Activated CD8-positive, alpha-beta memory T cell treated with anti-CD3 and anti-CD28 coated beads for 36 hours (primary cell): Measurements from ENCODE around the gene DUSP1. TPM values are rescaled to one million over a fixed set of nuclear protein-coding genes. Genes with fewer than 3 reads are reported as not detected.
"Not testable (repeated sequence)": the region's sequence is repeated elsewhere in the genome, so short reads cannot be mapped to it uniquely, and the experiment has no call there.

Experiments
- CTCF ChIA-PET: fragments of 350-600 bp; sonication (Branson Sonifier 250); formaldehyde crosslinking; loops from one replicate; lab custom pipeline; 2021; ENCODE audit warnings: antibody characterized with exemption; lab: Charles Lee
- POLR2A ChIA-PET: fragments of 350-600 bp; sonication (Branson Sonifier 250); formaldehyde crosslinking; loops from one replicate; lab custom pipeline; 2021; ENCODE audit warnings: antibody characterized with exemption; lab: Charles Lee
- total RNA-seq, 2 experiments: library from RNA; stranded (reverse); gene quantifications; one replicate each; pipeline ENCODE4 v1.2.3, GENCODE V29; 2021

DUSP1 gene
- total RNA-seq, 2 experiments from 2014 or later: 7.0 to 7.3 TPM

GRCh38 chr5:172785429-172786088 is 14.6 kb upstream of the DUSP1 start:
- ChIA-PET POLR2A (no interaction called here), CTCF (no interaction called here)

DNA sequence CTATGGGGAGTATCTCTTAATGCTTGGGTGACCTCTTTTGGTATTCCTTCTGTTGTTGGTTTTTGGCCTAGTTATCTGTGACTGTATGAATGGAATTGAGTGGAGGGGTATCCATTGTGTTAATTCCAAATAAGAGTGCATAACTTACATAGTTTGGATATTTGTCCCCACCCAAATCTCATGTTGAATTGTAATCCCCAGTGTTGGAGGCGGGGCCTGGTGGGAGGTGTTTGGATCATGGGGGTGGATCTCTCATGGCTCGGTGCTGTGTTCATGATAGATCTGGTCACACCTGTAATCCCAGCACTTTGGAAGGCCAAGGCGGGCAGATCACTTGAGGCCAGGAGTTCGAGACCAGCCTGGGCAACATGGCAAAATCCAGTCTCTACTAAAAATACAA is 13.2 kb upstream of the DUSP1 start:
- POLR2A ChIA-PET, CTCF ChIA-PET: not testable (repeated sequence)

DNA sequence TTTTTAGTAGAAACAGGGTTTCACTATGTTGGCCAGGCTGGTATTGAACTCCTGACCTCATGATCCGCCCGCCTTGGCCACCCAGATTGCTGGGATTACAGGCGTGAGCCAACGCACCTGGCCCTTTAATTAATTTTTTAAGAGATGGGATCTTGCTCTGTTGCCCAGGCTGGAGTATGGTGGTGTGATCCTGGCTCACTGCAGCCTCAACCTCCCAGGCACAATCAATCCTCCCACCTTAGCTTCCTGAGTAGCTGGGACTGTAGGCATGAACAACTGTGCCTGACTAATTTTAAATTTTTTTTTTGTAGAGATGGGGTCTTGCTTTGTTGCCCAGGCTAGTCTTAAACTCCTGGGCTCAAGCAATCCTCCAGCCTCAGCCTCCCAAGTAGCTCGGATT is 12.3 kb upstream of the DUSP1 start:
- CTCF ChIA-PET: not testable (repeated sequence)
- POLR2A ChIA-PET: interaction anchor here (0.5 kb wide), 1 partner anchor 16 kb away, joined by 4 read pairs; no protein-coding TSS in a partner anchor

DNA sequence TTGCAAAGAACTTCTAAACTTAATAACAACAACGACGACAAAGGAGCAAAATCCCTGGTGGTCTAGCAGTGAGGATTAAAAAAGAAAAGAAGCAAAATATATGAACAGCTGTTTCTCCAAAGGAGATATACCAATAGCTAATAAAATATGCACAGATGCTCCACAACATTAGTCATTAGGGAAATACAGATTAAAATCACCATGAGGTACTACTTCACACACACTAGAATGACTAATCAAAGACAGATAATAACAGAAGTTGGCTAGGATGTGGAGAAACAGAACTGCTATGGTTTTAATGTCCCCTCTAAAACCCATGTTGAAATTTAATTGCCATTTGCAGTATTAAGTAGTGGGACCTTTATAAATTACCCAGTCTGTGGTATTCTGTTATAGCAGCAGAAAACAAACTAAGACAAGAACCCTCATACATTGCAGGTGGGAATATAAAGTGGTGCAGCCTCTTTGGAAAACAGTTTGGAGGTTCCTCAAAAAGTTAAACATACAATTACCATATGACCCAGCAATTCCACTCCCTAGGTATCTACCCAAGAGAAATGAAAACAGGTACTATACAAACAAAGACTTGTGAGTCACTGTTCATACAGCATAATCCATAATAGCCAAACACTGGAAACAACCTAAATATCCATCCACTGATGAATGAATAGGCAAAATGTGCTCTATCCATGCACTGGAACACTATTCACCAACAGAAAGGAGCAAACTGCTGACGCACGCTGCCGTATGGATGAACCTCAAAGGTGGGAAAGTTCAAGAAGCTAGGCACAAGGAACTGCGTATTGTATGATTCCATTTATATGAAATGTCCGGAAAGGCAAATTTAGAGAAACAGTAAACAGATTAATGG is 11.4 kb upstream of the DUSP1 start:
- ChIA-PET CTCF (no interaction called here), POLR2A (interaction anchor here (0.5 kb wide), 1 partner anchor 15 kb away, joined by 4 read pairs; no protein-coding TSS in a partner anchor)

DNA sequence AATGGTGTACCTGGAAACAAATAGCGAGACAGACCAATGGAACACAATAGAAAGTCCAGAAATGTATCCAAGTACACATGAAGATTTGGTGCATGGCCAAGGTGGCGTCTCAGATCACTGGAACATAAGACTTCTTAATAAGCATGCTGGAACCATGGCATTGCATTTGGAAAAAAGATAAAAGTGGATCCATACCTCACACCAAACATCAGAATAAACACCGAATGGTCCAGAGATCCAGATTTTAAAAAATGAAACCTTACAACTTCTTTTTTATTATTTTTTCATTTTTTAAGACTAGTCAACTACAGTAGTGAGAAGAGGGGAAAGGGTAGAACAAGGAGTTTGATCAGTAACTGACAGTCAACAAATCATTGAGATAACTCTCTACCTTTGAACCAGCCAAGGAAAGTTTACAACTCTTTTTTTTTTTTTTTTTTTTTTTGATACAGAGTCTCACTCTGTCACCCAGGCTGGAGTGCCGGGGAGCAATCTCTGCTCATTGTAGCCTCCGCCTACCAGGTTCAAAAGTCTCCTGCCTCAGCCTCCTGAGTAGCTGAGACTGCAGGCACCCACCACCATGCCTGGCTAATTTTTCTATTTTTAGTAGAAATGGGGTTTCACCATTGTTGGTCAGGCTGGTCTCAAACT is 8.8 kb upstream of the DUSP1 start:
- CTCF ChIA-PET: no interaction called here
- POLR2A ChIA-PET: no interaction called here

DNA sequence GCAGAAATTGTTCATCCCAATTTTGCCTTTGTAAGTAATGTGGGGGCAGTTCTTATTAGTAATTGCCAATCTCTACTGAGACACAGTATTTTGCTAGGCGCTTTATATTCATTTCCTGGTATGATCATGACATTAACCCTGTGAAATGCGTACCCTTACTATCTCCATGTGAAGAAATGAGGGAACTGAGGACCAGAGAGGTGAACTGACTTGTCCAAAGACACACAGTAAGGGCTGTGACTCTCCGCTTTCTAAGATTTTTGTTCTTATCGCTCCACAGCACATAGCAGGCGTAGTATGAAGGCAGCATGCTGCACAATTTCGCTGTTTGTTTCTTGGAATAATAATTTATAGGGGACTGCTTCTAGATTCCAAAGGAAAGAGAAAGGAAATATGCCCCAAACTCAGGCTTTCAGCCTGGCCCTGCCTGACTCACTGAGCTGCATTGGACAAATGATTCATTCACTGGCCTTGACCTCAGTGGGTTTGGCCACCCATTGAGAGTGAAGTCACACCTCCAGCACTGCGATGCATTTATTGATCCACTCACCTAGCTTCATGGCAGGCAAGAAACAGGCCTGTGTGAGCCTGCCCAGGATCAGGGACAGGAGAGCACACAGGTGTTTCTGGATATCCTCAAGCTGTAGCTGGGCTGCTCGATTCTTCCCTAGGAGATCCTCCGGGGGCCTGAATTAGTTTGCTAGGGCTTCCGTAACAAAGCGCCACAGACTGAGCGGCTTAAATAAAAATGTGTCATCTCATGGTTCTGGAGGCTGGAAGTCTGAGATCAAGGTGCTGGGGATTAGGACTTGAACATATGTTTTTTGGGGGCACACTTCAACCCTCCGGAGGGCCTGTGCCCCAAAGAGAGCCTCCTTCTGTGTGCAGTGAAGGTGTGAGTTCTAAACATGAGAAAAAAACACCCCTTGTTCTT is 7.2 kb upstream of the DUSP1 start:
- CTCF ChIA-PET: interaction anchor here (1.1 to 1.9 kb wide), 3 partner anchors 13 to 61 kb away, joined by 5 to 8 read pairs (median 7); no protein-coding TSS in a partner anchor
- POLR2A ChIA-PET: interaction anchor here (0.9 to 1.2 kb wide), 2 partner anchors 13 to 29 kb away, joined by 4 to 17 read pairs; no protein-coding TSS in a partner anchor

DNA sequence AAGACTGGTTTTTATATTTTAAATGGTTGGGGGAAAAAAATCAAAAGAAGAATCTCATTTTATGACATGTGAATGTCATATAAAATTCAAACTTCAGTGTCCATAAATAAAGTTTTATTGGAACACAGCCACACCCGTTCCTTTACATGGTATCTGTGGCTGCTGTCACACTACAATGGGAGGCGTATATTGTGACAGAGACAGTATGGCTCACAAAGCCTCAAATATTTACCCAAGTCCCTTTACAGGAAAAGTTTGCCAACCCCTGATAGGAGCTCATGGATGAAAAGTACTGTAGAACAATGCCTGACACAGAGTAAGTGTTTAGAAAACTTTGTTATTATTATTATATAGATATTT is 5.2 kb upstream of the DUSP1 start:
- ChIA-PET CTCF (interaction anchor here (1.0 kb wide), 1 partner anchor 15 kb away, joined by 4 read pairs; no protein-coding TSS in a partner anchor), POLR2A (interaction anchor here (1.3 kb wide), 1 partner anchor 31 kb away, joined by 5 read pairs; no protein-coding TSS in a partner anchor)

GRCh38 chr5:172775326-172776234 is 4.6 kb upstream of the DUSP1 start:
- ChIA-PET POLR2A (interaction anchor here (0.5 to 1.3 kb wide), 2 partner anchors 32 to 969 kb away, joined by 5 to 6 read pairs; no protein-coding TSS in a partner anchor), CTCF (interaction anchor here (1.0 kb wide), 1 partner anchor 14 kb away, joined by 4 read pairs; no protein-coding TSS in a partner anchor)

GRCh38 chr5:172774561-172775315 is 3.7 kb upstream of the DUSP1 start:
- POLR2A ChIA-PET: interaction anchor here (0.5 to 1.3 kb wide), 2 partner anchors 33 to 968 kb away, joined by 5 to 6 read pairs; no protein-coding TSS in a partner anchor

GRCh38 chr5:172773481-172774469 is 2.8 kb upstream of the DUSP1 start:
- ChIA-PET CTCF (interaction anchor here (0.9 to 2.4 kb wide), 3 partner anchors 9 to 57 kb away, joined by 3 to 10 read pairs (median 4); no protein-coding TSS in a partner anchor), POLR2A (interaction anchor here (0.6 kb wide), 1 partner anchor 24 kb away, joined by 3 read pairs; no protein-coding TSS in a partner anchor)

More at GRCh38 chr5:172774561-172775315, 3.7 kb upstream of the DUSP1 start:
- CTCF ChIA-PET: interaction anchor here (0.9 to 2.4 kb wide), 3 partner anchors 10 to 58 kb away, joined by 3 to 10 read pairs (median 4); no protein-coding TSS in a partner anchor

GRCh38 chr5:172772112-172772906 is 1.3 kb upstream of the DUSP1 start:
- CTCF ChIA-PET: interaction anchor here (0.8 to 3.0 kb wide), 12 partner anchors 11 to 159 kb away, joined by 3 to 15 read pairs (median 4); no protein-coding TSS in a partner anchor
- POLR2A ChIA-PET: interaction anchor here (0.7 to 1.4 kb wide), 7 partner anchors 19 to 211 kb away, joined by 3 to 9 read pairs (median 3); partner anchors contain the start of gene ATP6V0E1

DNA sequence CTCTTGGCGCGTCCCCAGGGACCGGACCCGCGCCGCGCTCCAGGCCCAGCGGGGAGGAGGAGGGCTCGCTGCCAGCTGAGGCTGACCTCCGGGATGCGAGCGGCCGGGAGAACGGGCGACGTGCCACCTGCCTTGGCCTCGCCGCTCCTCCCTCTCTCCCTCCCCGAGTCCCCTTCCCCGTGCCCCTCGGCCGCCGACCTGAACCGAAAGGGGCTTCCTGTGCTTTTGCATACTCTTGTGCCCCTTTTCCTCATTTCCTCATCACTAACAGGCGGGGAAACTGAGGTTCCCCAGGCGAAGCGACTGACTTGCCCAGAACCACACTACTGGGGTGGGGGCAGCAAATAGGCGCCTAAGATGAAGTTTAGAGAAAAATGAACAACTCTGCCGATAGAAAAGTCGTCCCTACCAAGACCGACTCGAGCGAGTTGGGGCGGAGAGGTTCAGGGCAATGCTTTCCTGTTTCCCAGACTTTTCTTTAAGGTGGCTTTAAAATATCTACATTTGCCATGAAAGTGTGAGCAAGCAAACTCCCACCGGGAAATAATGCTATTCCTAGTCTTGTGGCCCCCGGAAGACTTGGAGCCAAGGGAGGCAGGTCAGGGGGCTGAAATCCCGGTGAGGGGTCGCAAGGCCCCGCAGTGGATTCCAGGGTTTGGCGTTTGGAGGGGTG is 580 bp upstream of the DUSP1 start:
- POLR2A ChIA-PET: interaction anchor here (0.6 to 2.2 kb wide), 15 partner anchors 11 to 372 kb away, joined by 3 to 15 read pairs (median 4); partner anchors contain the start of genes ATP6V0E1 and ERGIC1

GRCh38 chr5:172770374-172770674 is 671 bp downstream of the DUSP1 start:
- POLR2A ChIA-PET: interaction anchor here (1.2 to 2.2 kb wide), 4 partner anchors 30 to 70 kb away, joined by 4 to 15 read pairs (median 8); partner anchors contain the start of gene ERGIC1

More for the DNA sequence above, 580 bp upstream of the DUSP1 start:
- CTCF ChIA-PET: interaction anchor here (0.6 to 3.0 kb wide), 13 partner anchors 10 to 1356 kb away, joined by 3 to 15 read pairs (median 5); no protein-coding TSS in a partner anchor

More at GRCh38 chr5:172770374-172770674, 671 bp downstream of the DUSP1 start:
- CTCF ChIA-PET: interaction anchor here (1.0 to 3.0 kb wide), 8 partner anchors 9 to 162 kb away, joined by 3 to 15 read pairs (median 8); partner anchors contain the start of gene ERGIC1
